HEK293 (cell line): ENCODE measurements around the gene ANKZF1.
A peak's percentile ranks its signal among the peaks of the same experiment; 100 is the strongest.

Experiments
- CTCF ChIA-PET: fragments of 350-600 bp; formaldehyde crosslinking; extraction: SDS; loops from one replicate; lab custom pipeline; 2021; ENCODE audit warnings: antibody characterized with exemption; lab: Yijun Ruan, JAX
- POLR2A ChIA-PET: fragments of 300-600 bp; formaldehyde crosslinking; extraction: SDS; loops from one replicate; lab custom pipeline; 2020; ENCODE audit warnings: antibody characterized with exemption, inconsistent platforms; lab: Yijun Ruan, JAX
- H3K27ac ChIP-seq: fragments of 200-500 bp; sonication (Bioruptor generic); 2 replicates; pipeline ENCODE4 v1.5.1; 2014; ENCODE audit warnings: low read depth, low read length, control low read depth, inconsistent platforms; ENCODE audit errors: extremely low read depth
- H3K36me3 ChIP-seq, 2 experiments: fragments of 200-500 bp in 1 of 2; sonication (Bioruptor generic) in 1 of 2; 1 replicate in 1 of 2; 2 replicates in 1 of 2; pipeline ENCODE4 v1.5.1; 2014 to 2017; ENCODE audit warnings: inconsistent platforms in 2 of 2, low read length in 2 of 2; ENCODE audit not compliant: control insufficient read depth in 2 of 2, insufficient read depth in 1 of 2
- H3K4me1 ChIP-seq: fragments of 200-500 bp; sonication (Bioruptor generic); 2 replicates; pipeline ENCODE4 v1.5.1; 2014; ENCODE audit warnings: mild to moderate bottlenecking, low read length, inconsistent platforms; ENCODE audit not compliant: control insufficient read depth, insufficient read depth
- H3K4me3 ChIP-seq: 2 replicates; pipeline ENCODE4 v1.5.1; 2011; ENCODE audit warnings: low read depth, mild to moderate bottlenecking, control low read depth, low read length, moderate library complexity
- H3K9me3 ChIP-seq: fragments of 200-500 bp; sonication (Bioruptor generic); 2 replicates; pipeline ENCODE4 v1.5.1; 2014; ENCODE audit warnings: low read depth, low read length, inconsistent platforms; ENCODE audit not compliant: control insufficient read depth, insufficient read depth
- CTCF ChIP-seq: fragments of 450-650 bp; formaldehyde crosslinking; IDR thresholded peaks from 2 replicates; pipeline ENCODE4 v1.5.1; 2016; ENCODE audit warnings: missing biosample characterization, missing genetic modification characterization
- EGR2 ChIP-seq: fragments of 450-650 bp; formaldehyde crosslinking; IDR thresholded peaks from 2 replicates; pipeline ENCODE4 v1.5.1; 2016; ENCODE audit warnings: low read depth, missing biosample characterization, missing genetic modification characterization
- HOXD13 ChIP-seq: sonication (generic); formaldehyde crosslinking; IDR thresholded peaks from 2 replicates; pipeline ENCODE4 v1.8.0; 2022; ENCODE audit warnings: missing genetic modification reagents, borderline replicate concordance
- KLF10 ChIP-seq: fragments of 450-650 bp; IDR thresholded peaks from 2 replicates; pipeline ENCODE4 v1.5.1; 2018; ENCODE audit warnings: missing biosample characterization, mild to moderate bottlenecking, missing genetic modification characterization
- KLF9 ChIP-seq: fragments of 450-650 bp; formaldehyde crosslinking; IDR thresholded peaks from 2 replicates; pipeline ENCODE4 v1.5.1; 2016; ENCODE audit warnings: missing biosample characterization, missing genetic modification characterization, low read depth
- YY1 ChIP-seq: fragments of 450-650 bp; formaldehyde crosslinking; IDR thresholded peaks from 2 replicates; pipeline ENCODE4 v1.5.1; 2018; ENCODE audit warnings: missing biosample characterization, missing genetic modification characterization
- ZBTB48 ChIP-seq: fragments of 450-650 bp; formaldehyde crosslinking; IDR thresholded peaks from 2 replicates; pipeline ENCODE4 v1.5.1; 2016; ENCODE audit warnings: missing biosample characterization, missing genetic modification characterization
- ZIC2 ChIP-seq: fragments of 450-650 bp; formaldehyde crosslinking; IDR thresholded peaks from 2 replicates; pipeline ENCODE4 v1.5.1; 2016; ENCODE audit warnings: missing biosample characterization, missing genetic modification characterization
- ZNF112 ChIP-seq: fragments of 450-650 bp; formaldehyde crosslinking; IDR thresholded peaks from 2 replicates; pipeline ENCODE4 v1.5.0; 2017; ENCODE audit warnings: missing biosample characterization, missing genetic modification characterization
- ZNF155 ChIP-seq: fragments of 450-650 bp; formaldehyde crosslinking; IDR thresholded peaks from 2 replicates; pipeline ENCODE4 v1.5.1; 2016; ENCODE audit warnings: missing biosample characterization, missing genetic modification characterization
- ZNF341 ChIP-seq: fragments of 450-650 bp; formaldehyde crosslinking; IDR thresholded peaks from 2 replicates; pipeline ENCODE4; 2016; ENCODE audit warnings: low read depth, missing biosample characterization, missing genetic modification characterization
- ZNF350 ChIP-seq: fragments of 450-650 bp; formaldehyde crosslinking; IDR thresholded peaks from 2 replicates; pipeline ENCODE4 v1.5.0; 2017; ENCODE audit warnings: missing biosample characterization, mild to moderate bottlenecking, missing genetic modification characterization
- ZNF561 ChIP-seq: fragments of 450-650 bp; IDR thresholded peaks from 2 replicates; pipeline ENCODE4 v1.5.1; 2018; ENCODE audit warnings: missing biosample characterization, missing genetic modification characterization, borderline replicate concordance
- ZNF692 ChIP-seq: fragments of 450-650 bp; formaldehyde crosslinking; IDR thresholded peaks from 2 replicates; pipeline ENCODE4 v1.5.1; 2016; ENCODE audit warnings: missing biosample characterization, missing genetic modification characterization
- ZNF707 ChIP-seq: fragments of 450-650 bp; formaldehyde crosslinking; IDR thresholded peaks from 2 replicates; pipeline ENCODE4 v1.5.1; 2016; ENCODE audit warnings: missing biosample characterization, missing genetic modification characterization
- ZSCAN23 ChIP-seq: fragments of 450-650 bp; formaldehyde crosslinking; IDR thresholded peaks from 2 replicates; pipeline ENCODE4 v1.5.1; 2016; ENCODE audit warnings: missing biosample characterization, missing genetic modification characterization
- TF ChIP-seq, protein P1 (sequence below): fragments of 450-650 bp; formaldehyde crosslinking; IDR thresholded peaks from 2 replicates; pipeline ENCODE4 v1.5.1; 2016; ENCODE audit warnings: missing biosample characterization, missing genetic modification characterization
- TF ChIP-seq, protein P2 (sequence below): fragments of 450-650 bp; formaldehyde crosslinking; IDR thresholded peaks from 2 replicates; pipeline ENCODE4 v1.5.1; 2017; ENCODE audit warnings: missing biosample characterization, missing genetic modification characterization
- TF ChIP-seq, protein P3 (sequence below): fragments of 450-650 bp; formaldehyde crosslinking; IDR thresholded peaks from 2 replicates; pipeline ENCODE4 v1.5.1; 2016; ENCODE audit warnings: missing biosample characterization, missing genetic modification characterization

ANKZF1 gene

DNA sequence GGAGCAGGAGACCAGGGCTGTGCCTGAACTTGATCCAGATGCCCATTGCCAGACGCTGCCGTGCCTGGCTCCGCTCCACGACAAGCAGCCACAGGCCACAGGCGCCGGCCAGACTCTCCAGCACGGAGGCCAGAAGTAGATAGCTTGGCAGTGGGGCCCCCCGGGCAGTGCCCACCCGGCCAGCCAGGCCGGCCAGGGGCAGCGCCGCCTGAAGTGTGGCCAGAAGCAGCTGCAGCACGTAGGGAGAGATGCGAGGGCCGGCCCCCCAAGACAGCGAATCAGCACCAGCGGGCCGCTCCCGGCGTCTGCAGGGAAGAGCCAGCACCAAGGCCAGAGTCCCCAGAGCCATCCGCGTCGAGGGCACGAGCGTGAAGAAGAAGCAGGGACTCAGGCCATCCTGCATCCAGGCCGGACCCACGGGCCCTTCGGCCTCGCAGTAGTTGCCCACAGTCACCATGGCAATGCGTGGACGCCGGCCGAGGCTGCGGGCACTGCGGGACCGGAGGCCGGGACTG lies 11.3 kb upstream of the ANKZF1 start (continued):
- TF ChIP-seq, protein P1, sequence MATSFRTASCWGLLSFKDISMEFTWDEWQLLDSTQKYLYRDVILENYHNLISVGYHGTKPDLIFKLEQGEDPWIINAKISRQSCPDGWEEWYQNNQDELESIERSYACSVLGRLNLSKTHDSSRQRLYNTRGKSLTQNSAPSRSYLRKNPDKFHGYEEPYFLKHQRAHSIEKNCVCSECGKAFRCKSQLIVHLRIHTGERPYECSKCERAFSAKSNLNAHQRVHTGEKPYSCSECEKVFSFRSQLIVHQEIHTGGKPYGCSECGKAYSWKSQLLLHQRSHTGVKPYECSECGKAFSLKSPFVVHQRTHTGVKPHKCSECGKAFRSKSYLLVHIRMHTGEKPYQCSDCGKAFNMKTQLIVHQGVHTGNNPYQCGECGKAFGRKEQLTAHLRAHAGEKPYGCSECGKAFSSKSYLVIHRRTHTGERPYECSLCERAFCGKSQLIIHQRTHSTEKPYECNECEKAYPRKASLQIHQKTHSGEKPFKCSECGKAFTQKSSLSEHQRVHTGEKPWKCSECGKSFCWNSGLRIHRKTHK (tag by site-specific recombination): no peak
- no peak for TF ChIP-seq ZNF707
- no peak for TF ChIP-seq ZNF692 (tag by site-specific recombination)
- TF ChIP-seq ZNF155 (tag by site-specific recombination): no peak
- TF ChIP-seq ZNF341 (tag by site-specific recombination): peak; percentile 54
- TF ChIP-seq HOXD13: peak; percentile 55; the same call in 1 of the 2 replicates
- TF ChIP-seq, all 188 proteins: peak for 8

DNA sequence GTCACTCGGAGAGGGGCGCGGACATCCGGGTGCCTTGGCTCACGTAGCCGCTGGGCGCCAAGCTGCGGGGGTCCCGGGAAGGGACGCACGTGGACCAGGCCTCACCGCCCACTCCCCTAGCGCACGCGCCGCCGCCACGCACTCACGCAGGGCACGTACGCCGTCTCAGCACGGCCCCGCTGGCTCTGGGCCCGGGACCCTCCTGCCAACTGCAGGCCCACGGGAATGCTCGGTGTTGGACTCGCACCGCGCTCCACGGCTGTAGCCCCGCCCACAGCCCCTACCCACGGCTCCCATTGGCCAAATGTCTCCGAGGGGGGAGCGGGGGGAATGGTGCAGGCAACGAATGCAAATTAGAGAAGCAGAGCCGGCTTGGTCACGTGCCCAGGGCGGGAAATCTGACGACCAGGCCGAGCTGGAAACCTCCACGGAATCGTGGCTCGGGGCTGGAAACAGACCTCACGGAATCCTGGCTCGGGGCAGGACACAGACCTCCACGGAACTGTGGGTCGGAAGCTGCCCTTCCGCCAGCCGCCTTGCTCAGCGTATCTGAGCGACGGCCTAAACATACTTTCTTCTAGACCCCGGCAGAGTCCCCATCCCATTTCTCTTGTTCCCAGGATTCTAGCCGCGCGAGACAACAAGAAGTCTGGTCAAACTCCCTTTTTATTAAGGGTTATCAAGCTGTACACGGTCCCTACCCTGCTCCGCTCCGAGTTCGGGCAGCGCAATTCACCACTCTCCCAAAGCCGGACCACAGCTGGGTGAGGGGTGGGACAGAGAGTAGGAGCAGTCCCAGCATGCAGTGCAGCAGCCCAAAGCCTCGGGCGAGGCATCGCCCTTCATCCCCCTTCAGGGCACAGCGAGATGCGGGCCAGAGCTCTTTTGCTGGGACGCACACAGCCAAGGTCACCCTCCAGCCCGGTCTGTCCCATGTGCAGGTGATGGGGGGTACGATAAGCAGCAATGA lies 10.6 kb upstream of the ANKZF1 start, which contains the start of gene ABCB6:
ABCB6 (minus strand) TSS at position 227 of the 970 bp plus-strand sequence. CDS start 285 bp downstream, outside the sequence.
- ChIA-PET POLR2A (interaction anchor here (0.6 to 6.2 kb wide), 11 partner anchors 8 to 60 kb away, joined by 3 to 42 read pairs (median 7); partner anchors contain the start of genes ANKZF1, ATG9A, CNPPD1 and DNAJB2), CTCF (interaction anchor here (0.6 to 2.6 kb wide), 5 partner anchors 13 to 80 kb away, joined by 3 to 9 read pairs (median 3); no protein-coding TSS in a partner anchor)
- no peaks in the 10 kb centered on the region for H3K9me3 ChIP-seq
- H3K27ac ChIP-seq: peak within 1 kb of the TSS; percentile 80
- H3K36me3 ChIP-seq: peaks cover 3 to 76% of the 10 kb centered on the region in 2 experiments; a peak in 2 of 3 replicates
- H3K4me3 ChIP-seq: peak within 1 kb of the TSS; percentile 27
- H3K4me1 ChIP-seq: no peaks in the 10 kb centered on the region
- 0 out of 2 replicates have a peak, but pooled peaks have one; percentile 50 for TF ChIP-seq ZNF561 (tag by site-specific recombination)
- no peak for TF ChIP-seq CTCF
- peak; percentile 52; the same call in 1 of the 2 replicates for TF ChIP-seq KLF9 (tag by site-specific recombination)
- TF ChIP-seq ZNF350 (tag by site-specific recombination): no peak
- peak; percentile 53 for TF ChIP-seq ZIC2
- TF ChIP-seq, protein P2, sequence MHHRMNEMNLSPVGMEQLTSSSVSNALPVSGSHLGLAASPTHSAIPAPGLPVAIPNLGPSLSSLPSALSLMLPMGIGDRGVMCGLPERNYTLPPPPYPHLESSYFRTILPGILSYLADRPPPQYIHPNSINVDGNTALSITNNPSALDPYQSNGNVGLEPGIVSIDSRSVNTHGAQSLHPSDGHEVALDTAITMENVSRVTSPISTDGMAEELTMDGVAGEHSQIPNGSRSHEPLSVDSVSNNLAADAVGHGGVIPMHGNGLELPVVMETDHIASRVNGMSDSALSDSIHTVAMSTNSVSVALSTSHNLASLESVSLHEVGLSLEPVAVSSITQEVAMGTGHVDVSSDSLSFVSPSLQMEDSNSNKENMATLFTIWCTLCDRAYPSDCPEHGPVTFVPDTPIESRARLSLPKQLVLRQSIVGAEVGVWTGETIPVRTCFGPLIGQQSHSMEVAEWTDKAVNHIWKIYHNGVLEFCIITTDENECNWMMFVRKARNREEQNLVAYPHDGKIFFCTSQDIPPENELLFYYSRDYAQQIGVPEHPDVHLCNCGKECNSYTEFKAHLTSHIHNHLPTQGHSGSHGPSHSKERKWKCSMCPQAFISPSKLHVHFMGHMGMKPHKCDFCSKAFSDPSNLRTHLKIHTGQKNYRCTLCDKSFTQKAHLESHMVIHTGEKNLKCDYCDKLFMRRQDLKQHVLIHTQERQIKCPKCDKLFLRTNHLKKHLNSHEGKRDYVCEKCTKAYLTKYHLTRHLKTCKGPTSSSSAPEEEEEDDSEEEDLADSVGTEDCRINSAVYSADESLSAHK: peak; percentile 94
- TF ChIP-seq, protein P3, sequence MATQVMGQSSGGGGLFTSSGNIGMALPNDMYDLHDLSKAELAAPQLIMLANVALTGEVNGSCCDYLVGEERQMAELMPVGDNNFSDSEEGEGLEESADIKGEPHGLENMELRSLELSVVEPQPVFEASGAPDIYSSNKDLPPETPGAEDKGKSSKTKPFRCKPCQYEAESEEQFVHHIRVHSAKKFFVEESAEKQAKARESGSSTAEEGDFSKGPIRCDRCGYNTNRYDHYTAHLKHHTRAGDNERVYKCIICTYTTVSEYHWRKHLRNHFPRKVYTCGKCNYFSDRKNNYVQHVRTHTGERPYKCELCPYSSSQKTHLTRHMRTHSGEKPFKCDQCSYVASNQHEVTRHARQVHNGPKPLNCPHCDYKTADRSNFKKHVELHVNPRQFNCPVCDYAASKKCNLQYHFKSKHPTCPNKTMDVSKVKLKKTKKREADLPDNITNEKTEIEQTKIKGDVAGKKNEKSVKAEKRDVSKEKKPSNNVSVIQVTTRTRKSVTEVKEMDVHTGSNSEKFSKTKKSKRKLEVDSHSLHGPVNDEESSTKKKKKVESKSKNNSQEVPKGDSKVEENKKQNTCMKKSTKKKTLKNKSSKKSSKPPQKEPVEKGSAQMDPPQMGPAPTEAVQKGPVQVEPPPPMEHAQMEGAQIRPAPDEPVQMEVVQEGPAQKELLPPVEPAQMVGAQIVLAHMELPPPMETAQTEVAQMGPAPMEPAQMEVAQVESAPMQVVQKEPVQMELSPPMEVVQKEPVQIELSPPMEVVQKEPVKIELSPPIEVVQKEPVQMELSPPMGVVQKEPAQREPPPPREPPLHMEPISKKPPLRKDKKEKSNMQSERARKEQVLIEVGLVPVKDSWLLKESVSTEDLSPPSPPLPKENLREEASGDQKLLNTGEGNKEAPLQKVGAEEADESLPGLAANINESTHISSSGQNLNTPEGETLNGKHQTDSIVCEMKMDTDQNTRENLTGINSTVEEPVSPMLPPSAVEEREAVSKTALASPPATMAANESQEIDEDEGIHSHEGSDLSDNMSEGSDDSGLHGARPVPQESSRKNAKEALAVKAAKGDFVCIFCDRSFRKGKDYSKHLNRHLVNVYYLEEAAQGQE (tag by site-specific recombination): peak; percentile 10
- TF ChIP-seq ZNF112 (tag by site-specific recombination): no peak
- no peak for TF ChIP-seq YY1 (tag by site-specific recombination)
- no peak for TF ChIP-seq ZSCAN23 (tag by site-specific recombination)
- TF ChIP-seq ZBTB48 (tag by site-specific recombination): peak; percentile 3
- TF ChIP-seq KLF10 (tag by site-specific recombination): peak; percentile 66
- 0 out of 2 replicates have a peak, but pooled peaks have one; percentile 21 for TF ChIP-seq EGR2 (tag by site-specific recombination)
